Measurements from ENCODE around the gene PTPN1. TPM values are rescaled to one million over a fixed set of nuclear protein-coding genes. Genes with fewer than 3 reads are reported as not detected.

Gene PTPN1
- total RNA-seq, 1 donor from 2014 or later, result 25.7 TPM

- H3K4me3 ChIP-seq, result no peak overlapping the region
- intact Hi-C loops (cut with micrococcal nuclease), result loop anchor here (10.0 kb wide), 1 partner anchor 129 kb away; no protein-coding TSS in a partner anchor
- H3K27me3 ChIP-seq (ENCODE audit: low read depth), result no peaks in the 10 kb centered on the region
- TF ChIP-seq CTCF (IDR thresholded peaks at IDR 0.05; ENCODE audit: borderline replicate concordance), result peak; percentile 67
- H3K27ac ChIP-seq (replicated peaks), result peak overlapping the region; percentile 65
- peak; percentile 70 for DNase-seq
- peaks cover 6% of the 10 kb centered on the region for H3K36me3 ChIP-seq
- peaks cover 6% of the 10 kb centered on the region for H3K9me3 ChIP-seq (replicated peaks)
- peaks cover 35% of the 10 kb centered on the region for H3K4me1 ChIP-seq
Measured at GRCh38 chr20:50625986-50626677, 115.9 kb downstream of the PTPN1 start.

- no peaks in the 10 kb centered on the region for H3K36me3 ChIP-seq
- no peaks in the 10 kb centered on the region for H3K27me3 ChIP-seq (ENCODE audit: low read depth)
- DNase-seq, result no peak
- H3K4me1 ChIP-seq, result peaks cover 35% of the 10 kb centered on the region
- peak overlapping the region; percentile 27 for H3K27ac ChIP-seq (replicated peaks)
- no peak for TF ChIP-seq CTCF (IDR thresholded peaks at IDR 0.05; ENCODE audit: borderline replicate concordance)
- intact Hi-C loops (cut with micrococcal nuclease), result loop anchor here (10.0 kb wide), 1 partner anchor 127 kb away; no protein-coding TSS in a partner anchor
- H3K9me3 ChIP-seq (replicated peaks), result no peaks in the 10 kb centered on the region
- H3K4me3 ChIP-seq, result no peak overlapping the region
Measured at GRCh38 chr20:50627747-50628146, 117.6 kb downstream of the PTPN1 start.

- no peaks in the 10 kb centered on the region for H3K9me3 ChIP-seq (replicated peaks)
- no peak overlapping the region for H3K4me3 ChIP-seq
- TF ChIP-seq CTCF (IDR thresholded peaks at IDR 0.05; ENCODE audit: borderline replicate concordance), result no peak
- peaks cover 35% of the 10 kb centered on the region for H3K4me1 ChIP-seq
- H3K27me3 ChIP-seq (ENCODE audit: low read depth), result no peaks in the 10 kb centered on the region
- intact Hi-C loops (cut with micrococcal nuclease), result loop anchor here (10.0 kb wide), 1 partner anchor 126 kb away; no protein-coding TSS in a partner anchor
- DNase-seq, result no peak
- peak overlapping the region; percentile 27 for H3K27ac ChIP-seq (replicated peaks)
- H3K36me3 ChIP-seq, result no peaks in the 10 kb centered on the region
Measured at GRCh38 chr20:50628332-50628731, 118.1 kb downstream of the PTPN1 start.

GRCh38 chr20:50628853-50629669 is 118.9 kb downstream of the PTPN1 start:
- Histone ChIP-seq H3K27me3 (ENCODE audit: low read depth) (no peaks in the 10 kb centered on the region), H3K4me1 (peaks cover 35% of the 10 kb centered on the region), H3K4me3 (no peak overlapping the region), H3K36me3 (no peaks in the 10 kb centered on the region), H3K9me3 (replicated peaks) (no peaks in the 10 kb centered on the region), H3K27ac (replicated peaks) (peak overlapping the region; percentile 27)
- no peak for TF ChIP-seq CTCF (IDR thresholded peaks at IDR 0.05; ENCODE audit: borderline replicate concordance)
- intact Hi-C loops (cut with micrococcal nuclease), result loop anchor here (10.0 kb wide), 1 partner anchor 126 kb away; no protein-coding TSS in a partner anchor
- DNase-seq, result no peak

- no peak overlapping the region for H3K4me3 ChIP-seq
- H3K4me1 ChIP-seq, result peaks cover 32% of the 10 kb centered on the region
- intact Hi-C loops (cut with micrococcal nuclease), result loop anchor here (10.0 kb wide), 1 partner anchor 125 kb away; no protein-coding TSS in a partner anchor
- no peaks in the 10 kb centered on the region for H3K36me3 ChIP-seq
- no peak for TF ChIP-seq CTCF (IDR thresholded peaks at IDR 0.05; ENCODE audit: borderline replicate concordance)
- no peaks in the 10 kb centered on the region for H3K27me3 ChIP-seq (ENCODE audit: low read depth)
- no peaks in the 10 kb centered on the region for H3K9me3 ChIP-seq (replicated peaks)
- DNase-seq, result no peak
- H3K27ac ChIP-seq (replicated peaks), result peak overlapping the region; percentile 27
Measured at GRCh38 chr20:50629670-50630045, 119.5 kb downstream of the PTPN1 start.

All from left ventricle myocardium inferior (tissue), 1 donor.